Ramos (cell line): ENCODE measurements around the gene TMEM8B.

ENCODE experiments used
- in situ Hi-C: fragments of 300-500 bp; cut with MboI; formaldehyde crosslinking; loops from one replicate; pipeline ENCODE4 v1.14.3; 2022; ENCODE audit warnings: low sequenced_read_pairs; ENCODE audit not compliant: unreplicated experiment

Gene TMEM8B

GRCh38 chr9:35836595-35836994 is 7.6 kb downstream of the TMEM8B start:
- in situ Hi-C loops: no loop called here

- in situ Hi-C loops: no loop called here
These were observed 10.9 kb downstream of the TMEM8B start for GRCh38 chr9:35839926-35840325.

GRCh38 chr9:35840881-35841644 is 12.0 kb downstream of the TMEM8B start:
- in situ Hi-C loops: no loop called here

- in situ Hi-C loops: no loop called here
These were observed 12.5 kb downstream of the TMEM8B start for GRCh38 chr9:35841645-35841900.

GRCh38 chr9:35842020-35842745 is 13.2 kb downstream of the TMEM8B start:
- in situ Hi-C loops: no loop called here

GRCh38 chr9:35842795-35843194 is 13.8 kb downstream of the TMEM8B start:
- in situ Hi-C loops: no loop called here

GRCh38 chr9:35844628-35845270 is 15.7 kb downstream of the TMEM8B start:
- in situ Hi-C loops: no loop called here

GRCh38 chr9:35845824-35846771 is 17.1 kb downstream of the TMEM8B start:
- in situ Hi-C loops: no loop called here

GRCh38 chr9:35847792-35848572 is 19.0 kb downstream of the TMEM8B start:
- in situ Hi-C loops: no loop called here

- in situ Hi-C loops: no loop called here
These were observed 23.3 kb downstream of the TMEM8B start for GRCh38 chr9:35852267-35852815.

GRCh38 chr9:35852876-35853865 is 24.1 kb downstream of the TMEM8B start:
- in situ Hi-C loops: no loop called here

GRCh38 chr9:35854091-35854762 is 25.2 kb downstream of the TMEM8B start:
- in situ Hi-C loops: no loop called here

- in situ Hi-C loops: no loop called here
These were observed 27.2 kb downstream of the TMEM8B start for GRCh38 chr9:35856206-35856605.

- in situ Hi-C loops: no loop called here
These were observed 27.9 kb downstream of the TMEM8B start for GRCh38 chr9:35856882-35857281.

GRCh38 chr9:35858458-35858857 is 29.4 kb downstream of the TMEM8B start:
- in situ Hi-C loops: no loop called here

- in situ Hi-C loops: no loop called here
These were observed 30.4 kb downstream of the TMEM8B start for GRCh38 chr9:35859310-35859989.

GRCh38 chr9:35859990-35860339 is 30.9 kb downstream of the TMEM8B start:
- in situ Hi-C loops: no loop called here
